SH-SY5Y (cell line): Measurements from ENCODE around the gene SMG9.

Source experiments
- GATA2 ChIP-seq: IDR thresholded peaks from 2 replicates; pipeline ENCODE4 v1.6.1; 2011; ENCODE audit warnings: mild to moderate bottlenecking, low read depth, low read length
- GATA3 ChIP-seq: IDR thresholded peaks from 2 replicates; pipeline ENCODE4 v1.6.1; 2011; ENCODE audit warnings: low read depth, mild to moderate bottlenecking, low read length, moderate library complexity

- TF ChIP-seq GATA2 (no peak), GATA3 (no peak)
Measured at GRCh38 chr19:43720936-43721335, 33.8 kb downstream of the SMG9 start.
